GM06990 (cell line): ENCODE data around the gene DDR2.

Experiments used
- DNase-seq: peaks from one replicate; pipeline ENCODE4 v3.0.0-alpha.2; 2011; ENCODE audit not compliant: insufficient read length; ENCODE audit errors: extremely low read depth
- H3K27me3 ChIP-seq: replicated peaks from 2 replicates; pipeline ENCODE4 v1.6.0; 2011; ENCODE audit warnings: low read length; ENCODE audit not compliant: control insufficient read depth, insufficient read depth
- H3K36me3 ChIP-seq: 2 replicates; pipeline ENCODE4 v1.5.1; 2011; ENCODE audit warnings: low read length; ENCODE audit not compliant: control insufficient read depth, insufficient read depth
- H3K4me3 ChIP-seq: replicated peaks from 2 replicates; pipeline ENCODE4 v1.5.1; 2011; ENCODE audit warnings: low read depth, mild to moderate bottlenecking, control low read depth, low read length
- CTCF ChIP-seq: IDR thresholded peaks from 2 replicates; pipeline ENCODE4 v1.5.1; 2011; ENCODE audit warnings: low read length, control low read depth, mild to moderate bottlenecking, inconsistent platforms; ENCODE audit not compliant: insufficient read depth, poor library complexity, severe bottlenecking

The DDR2 gene

GRCh38 chr1:162709132-162709860 lies 77.0 kb downstream of the DDR2 start:
- H3K4me3 ChIP-seq = no peak overlapping the region
- no peak for DNase-seq
- no peak for TF ChIP-seq CTCF
- H3K36me3 ChIP-seq = no peaks in the 10 kb centered on the region
- H3K27me3 ChIP-seq = no peaks in the 10 kb centered on the region

- Histone ChIP-seq H3K27me3 (no peaks in the 10 kb centered on the region), H3K36me3 (no peaks in the 10 kb centered on the region), H3K4me3 (no peak overlapping the region)
- DNase-seq = no peak
- no peak for TF ChIP-seq CTCF
Observed at GRCh38 chr1:162709870-162710269, 77.6 kb downstream of the DDR2 start.

GRCh38 chr1:162710345-162710744 lies 78.1 kb downstream of the DDR2 start:
- TF ChIP-seq CTCF = no peak
- H3K4me3 ChIP-seq = no peak overlapping the region
- DNase-seq = no peak
- no peaks in the 10 kb centered on the region for H3K27me3 ChIP-seq
- H3K36me3 ChIP-seq = no peaks in the 10 kb centered on the region

GRCh38 chr1:162710780-162711465 lies 78.7 kb downstream of the DDR2 start:
- no peak for TF ChIP-seq CTCF
- no peak for DNase-seq
- no peaks in the 10 kb centered on the region for H3K36me3 ChIP-seq
- H3K27me3 ChIP-seq = no peaks in the 10 kb centered on the region
- H3K4me3 ChIP-seq = no peak overlapping the region

- H3K4me3 ChIP-seq = no peak overlapping the region
- no peaks in the 10 kb centered on the region for H3K27me3 ChIP-seq
- no peak for DNase-seq
- no peak for TF ChIP-seq CTCF
- H3K36me3 ChIP-seq = no peaks in the 10 kb centered on the region
Observed at GRCh38 chr1:162712317-162713029, 80.2 kb downstream of the DDR2 start.
